Measurements from ENCODE around the gene CD300C.
"Not testable (repeated sequence)": the region's sequence is repeated elsewhere in the genome, so short reads cannot be mapped to it uniquely, and the experiment has no call there.

CD300C gene

GRCh38 chr17:74520790-74521480, 25.0 kb downstream of the CD300C start:
- H3K9me3 ChIP-seq, result no peaks in the 10 kb centered on the region
- no peaks in the 10 kb centered on the region for H3K36me3 ChIP-seq (replicated peaks)
- no peak overlapping the region for H3K4me3 ChIP-seq
- in situ Hi-C loops (cut with MboI; ENCODE audit: low sequenced_read_pairs), result no loop called here
- no peaks in the 10 kb centered on the region for H3K4me1 ChIP-seq
- no peak for DNase-seq (ENCODE audit: low spot score in 2 of 2)
- no peaks in the 10 kb centered on the region for H3K27me3 ChIP-seq (ENCODE audit: low read depth)

GRCh38 chr17:74520016-74520434, 25.9 kb downstream of the CD300C start:
- Histone ChIP-seq H3K36me3 (replicated peaks) (no peaks in the 10 kb centered on the region), H3K4me1 (no peaks in the 10 kb centered on the region), H3K9me3 (no peaks in the 10 kb centered on the region), H3K27me3 (ENCODE audit: low read depth) (no peaks in the 10 kb centered on the region), H3K4me3 (no peak overlapping the region)
- DNase-seq (ENCODE audit: low spot score in 2 of 2), result no peak
- in situ Hi-C loops (cut with MboI; ENCODE audit: low sequenced_read_pairs), result no loop called here

GRCh38 chr17:74518413-74518981, 27.4 kb downstream of the CD300C start:
- H3K9me3 ChIP-seq; DNase-seq (ENCODE audit: low spot score in 2 of 2); H3K36me3 ChIP-seq (replicated peaks); in situ Hi-C loops (cut with MboI; ENCODE audit: low sequenced_read_pairs); H3K4me1 ChIP-seq; H3K27me3 ChIP-seq (ENCODE audit: low read depth); H3K4me3 ChIP-seq: not testable (repeated sequence)

- DNase-seq (ENCODE audit: low spot score in 2 of 2), result no peak
- Histone ChIP-seq H3K9me3 (peaks cover 3% of the 10 kb centered on the region; the same call in 1 of the 2 replicates), H3K4me1 (no peaks in the 10 kb centered on the region), H3K27me3 (ENCODE audit: low read depth) (no peaks in the 10 kb centered on the region; the same call in 1 of the 2 replicates), H3K36me3 (replicated peaks) (no peaks in the 10 kb centered on the region), H3K4me3 (no peak overlapping the region)
- in situ Hi-C loops (cut with MboI; ENCODE audit: low sequenced_read_pairs), result no loop called here
These were observed 29.2 kb downstream of the CD300C start for GRCh38 chr17:74516561-74517328.

- no peaks in the 10 kb centered on the region for H3K36me3 ChIP-seq (replicated peaks)
- no peak overlapping the region for H3K4me3 ChIP-seq
- in situ Hi-C loops (cut with MboI; ENCODE audit: low sequenced_read_pairs), result no loop called here
- H3K4me1 ChIP-seq, result no peaks in the 10 kb centered on the region
- no peaks in the 10 kb centered on the region; the same call in 1 of the 2 replicates for H3K27me3 ChIP-seq (ENCODE audit: low read depth)
- DNase-seq (ENCODE audit: low spot score in 2 of 2), result no peak
- H3K9me3 ChIP-seq, result peaks cover 3% of the 10 kb centered on the region; the same call in 1 of the 2 replicates
These were observed 30.0 kb downstream of the CD300C start for GRCh38 chr17:74515941-74516340.

GRCh38 chr17:74514632-74515334, 31.1 kb downstream of the CD300C start:
- in situ Hi-C loops (cut with MboI; ENCODE audit: low sequenced_read_pairs), result no loop called here
- Histone ChIP-seq H3K27me3 (ENCODE audit: low read depth) (no peaks in the 10 kb centered on the region; the same call in 1 of the 2 replicates), H3K4me1 (no peaks in the 10 kb centered on the region), H3K4me3 (no peak overlapping the region), H3K9me3 (peaks cover 3% of the 10 kb centered on the region; the same call in 1 of the 2 replicates), H3K36me3 (replicated peaks) (no peaks in the 10 kb centered on the region)
- DNase-seq (ENCODE audit: low spot score in 2 of 2), result no peak

GRCh38 chr17:74513987-74514631, 31.8 kb downstream of the CD300C start:
- peak in 1 of 2 experiments; percentile 27 for DNase-seq (ENCODE audit: low spot score in 2 of 2)
- Histone ChIP-seq H3K4me3 (no peak overlapping the region), H3K36me3 (replicated peaks) (no peaks in the 10 kb centered on the region), H3K27me3 (ENCODE audit: low read depth) (no peaks in the 10 kb centered on the region; the same call in 1 of the 2 replicates), H3K9me3 (peaks cover 3% of the 10 kb centered on the region; the same call in 1 of the 2 replicates), H3K4me1 (no peaks in the 10 kb centered on the region)
- in situ Hi-C loops (cut with MboI; ENCODE audit: low sequenced_read_pairs), result no loop called here

GRCh38 chr17:74512624-74513091, 33.3 kb downstream of the CD300C start:
- H3K4me1 ChIP-seq, result no peaks in the 10 kb centered on the region
- peaks cover 3% of the 10 kb centered on the region; the same call in 1 of the 2 replicates for H3K27me3 ChIP-seq (ENCODE audit: low read depth)
- in situ Hi-C loops (cut with MboI; ENCODE audit: low sequenced_read_pairs), result no loop called here
- H3K36me3 ChIP-seq (replicated peaks), result no peaks in the 10 kb centered on the region
- no peak for DNase-seq (ENCODE audit: low spot score in 2 of 2)
- no peak overlapping the region for H3K4me3 ChIP-seq
- H3K9me3 ChIP-seq, result peaks cover 3% of the 10 kb centered on the region; the same call in 1 of the 2 replicates

GRCh38 chr17:74512036-74512435, 33.9 kb downstream of the CD300C start:
- H3K9me3 ChIP-seq, result peaks cover 3% of the 10 kb centered on the region; the same call in 1 of the 2 replicates
- in situ Hi-C loops (cut with MboI; ENCODE audit: low sequenced_read_pairs), result no loop called here
- no peak for DNase-seq (ENCODE audit: low spot score in 2 of 2)

GRCh38 chr17:74508156-74508555, 37.8 kb downstream of the CD300C start:
- Histone ChIP-seq H3K27me3 (ENCODE audit: low read depth) (peaks cover 3% of the 10 kb centered on the region; the same call in 1 of the 2 replicates), H3K4me1 (no peaks in the 10 kb centered on the region), H3K36me3 (replicated peaks) (no peaks in the 10 kb centered on the region), H3K4me3 (no peak overlapping the region), H3K9me3 (no peaks in the 10 kb centered on the region)
- no peak for DNase-seq (ENCODE audit: low spot score in 2 of 2)
- in situ Hi-C loops (cut with MboI; ENCODE audit: low sequenced_read_pairs), result no loop called here

More at GRCh38 chr17:74512036-74512435, 33.9 kb downstream of the CD300C start:
- no peak overlapping the region for H3K4me3 ChIP-seq
- H3K4me1 ChIP-seq, result no peaks in the 10 kb centered on the region
- no peaks in the 10 kb centered on the region for H3K36me3 ChIP-seq (replicated peaks)
- peaks cover 3% of the 10 kb centered on the region; the same call in 1 of the 2 replicates for H3K27me3 ChIP-seq (ENCODE audit: low read depth)

GRCh38 chr17:74503949-74504348, 42.0 kb downstream of the CD300C start:
- DNase-seq (ENCODE audit: low spot score in 2 of 2); H3K9me3 ChIP-seq; in situ Hi-C loops (cut with MboI; ENCODE audit: low sequenced_read_pairs); H3K36me3 ChIP-seq (replicated peaks); H3K4me3 ChIP-seq; H3K27me3 ChIP-seq (ENCODE audit: low read depth); H3K4me1 ChIP-seq: not testable (repeated sequence)

GRCh38 chr17:74502861-74503260, 43.1 kb downstream of the CD300C start:
- no peak for DNase-seq (ENCODE audit: low spot score in 2 of 2)
- in situ Hi-C loops (cut with MboI; ENCODE audit: low sequenced_read_pairs), result no loop called here
- Histone ChIP-seq H3K4me3 (no peak overlapping the region), H3K9me3 (no peaks in the 10 kb centered on the region), H3K36me3 (replicated peaks) (no peaks in the 10 kb centered on the region), H3K4me1 (no peaks in the 10 kb centered on the region), H3K27me3 (ENCODE audit: low read depth) (peaks cover 6% of the 10 kb centered on the region)

GRCh38 chr17:74499992-74500391, 45.9 kb downstream of the CD300C start:
- no peaks in the 10 kb centered on the region for H3K36me3 ChIP-seq (replicated peaks)
- H3K9me3 ChIP-seq, result no peaks in the 10 kb centered on the region
- no peak overlapping the region for H3K4me3 ChIP-seq
- in situ Hi-C loops (cut with MboI; ENCODE audit: low sequenced_read_pairs), result no loop called here
- peaks cover 5% of the 10 kb centered on the region for H3K27me3 ChIP-seq (ENCODE audit: low read depth)
- no peaks in the 10 kb centered on the region for H3K4me1 ChIP-seq
- no peak for DNase-seq (ENCODE audit: low spot score in 2 of 2)

Measured in HAP-1 (cell line).